ENCODE measurements around the gene TGFBI.

Gene TGFBI

DNA sequence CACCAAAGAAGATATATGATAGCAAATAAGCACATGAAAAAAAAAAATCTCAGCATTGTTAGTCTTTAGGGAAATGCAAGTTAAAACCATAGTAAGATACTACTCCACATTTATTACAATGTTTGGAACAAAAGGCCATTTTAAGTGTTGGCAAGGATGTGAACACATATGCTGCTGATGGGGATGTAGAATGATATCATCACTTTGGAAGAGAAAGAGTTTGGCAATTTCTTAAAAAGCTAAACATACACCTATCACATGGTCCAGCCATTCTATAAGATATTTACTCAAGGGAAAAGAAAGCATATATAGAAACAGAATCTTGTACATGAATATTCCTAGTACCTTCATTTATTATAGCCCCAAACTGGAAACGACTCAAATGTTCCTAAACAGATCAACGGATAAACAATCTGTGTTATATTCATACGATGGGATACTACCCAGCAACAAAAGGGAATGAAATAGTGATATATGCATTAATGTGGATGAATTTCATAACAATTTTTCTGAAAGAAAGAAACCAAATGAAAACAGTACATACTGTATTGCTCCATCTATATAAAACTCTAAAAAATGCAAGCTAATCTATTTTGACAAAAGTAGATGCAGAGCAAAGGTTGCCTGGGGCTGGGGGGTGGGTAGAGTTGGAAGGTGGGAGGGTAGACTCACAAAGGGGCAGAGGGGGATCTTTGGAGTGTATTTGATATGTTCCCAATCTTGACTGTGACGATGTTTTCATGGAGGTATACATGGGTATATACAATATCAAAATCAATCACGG, 58.2 kb downstream of the TGFBI start:
- H2AFZ ChIP-seq (ENCODE audit: low read depth, low read length, severe bottlenecking): no peak overlapping the region
- H3K4me3 ChIP-seq (ENCODE audit: insufficient read depth, low read length, poor library complexity, severe bottlenecking): no peak overlapping the region
- no peaks in the 10 kb centered on the region for H3F3A ChIP-seq (ENCODE audit: insufficient read depth)
- H3K4me2 ChIP-seq (ENCODE audit: low read depth, low read length, poor library complexity, severe bottlenecking): no peak overlapping the region
- no peak overlapping the region for H3K9ac ChIP-seq (ENCODE audit: low read length)
- H3K79me2 ChIP-seq (ENCODE audit: insufficient read depth, low read length): no peaks in the 10 kb centered on the region
- H3K9me3 ChIP-seq (ENCODE audit: insufficient read depth, low read length): no peaks in the 10 kb centered on the region
- no peaks in the 10 kb centered on the region for H3K36me3 ChIP-seq (ENCODE audit: low read length)
- H3K27me3 ChIP-seq (ENCODE audit: low read length): no peaks in the 10 kb centered on the region
- H3K27ac ChIP-seq (ENCODE audit: low read depth, low read length): no peak overlapping the region
- no peaks in the 10 kb centered on the region for H4K20me1 ChIP-seq (ENCODE audit: low read depth, low read length)
- TF ChIP-seq, protein P1, sequence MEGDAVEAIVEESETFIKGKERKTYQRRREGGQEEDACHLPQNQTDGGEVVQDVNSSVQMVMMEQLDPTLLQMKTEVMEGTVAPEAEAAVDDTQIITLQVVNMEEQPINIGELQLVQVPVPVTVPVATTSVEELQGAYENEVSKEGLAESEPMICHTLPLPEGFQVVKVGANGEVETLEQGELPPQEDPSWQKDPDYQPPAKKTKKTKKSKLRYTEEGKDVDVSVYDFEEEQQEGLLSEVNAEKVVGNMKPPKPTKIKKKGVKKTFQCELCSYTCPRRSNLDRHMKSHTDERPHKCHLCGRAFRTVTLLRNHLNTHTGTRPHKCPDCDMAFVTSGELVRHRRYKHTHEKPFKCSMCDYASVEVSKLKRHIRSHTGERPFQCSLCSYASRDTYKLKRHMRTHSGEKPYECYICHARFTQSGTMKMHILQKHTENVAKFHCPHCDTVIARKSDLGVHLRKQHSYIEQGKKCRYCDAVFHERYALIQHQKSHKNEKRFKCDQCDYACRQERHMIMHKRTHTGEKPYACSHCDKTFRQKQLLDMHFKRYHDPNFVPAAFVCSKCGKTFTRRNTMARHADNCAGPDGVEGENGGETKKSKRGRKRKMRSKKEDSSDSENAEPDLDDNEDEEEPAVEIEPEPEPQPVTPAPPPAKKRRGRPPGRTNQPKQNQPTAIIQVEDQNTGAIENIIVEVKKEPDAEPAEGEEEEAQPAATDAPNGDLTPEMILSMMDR (IDR thresholded peaks at IDR 0.05; ENCODE audit: insufficient read depth, low read length, poor library complexity, severe bottlenecking): no peak
- TF ChIP-seq EZH2phosphoT487 (conservative IDR thresholded peaks at IDR 0.05; ENCODE audit: low read length): no peak
- H3K9me2 ChIP-seq (replicated peaks; ENCODE audit: insufficient read depth, low read length): no peaks in the 10 kb centered on the region

DNA sequence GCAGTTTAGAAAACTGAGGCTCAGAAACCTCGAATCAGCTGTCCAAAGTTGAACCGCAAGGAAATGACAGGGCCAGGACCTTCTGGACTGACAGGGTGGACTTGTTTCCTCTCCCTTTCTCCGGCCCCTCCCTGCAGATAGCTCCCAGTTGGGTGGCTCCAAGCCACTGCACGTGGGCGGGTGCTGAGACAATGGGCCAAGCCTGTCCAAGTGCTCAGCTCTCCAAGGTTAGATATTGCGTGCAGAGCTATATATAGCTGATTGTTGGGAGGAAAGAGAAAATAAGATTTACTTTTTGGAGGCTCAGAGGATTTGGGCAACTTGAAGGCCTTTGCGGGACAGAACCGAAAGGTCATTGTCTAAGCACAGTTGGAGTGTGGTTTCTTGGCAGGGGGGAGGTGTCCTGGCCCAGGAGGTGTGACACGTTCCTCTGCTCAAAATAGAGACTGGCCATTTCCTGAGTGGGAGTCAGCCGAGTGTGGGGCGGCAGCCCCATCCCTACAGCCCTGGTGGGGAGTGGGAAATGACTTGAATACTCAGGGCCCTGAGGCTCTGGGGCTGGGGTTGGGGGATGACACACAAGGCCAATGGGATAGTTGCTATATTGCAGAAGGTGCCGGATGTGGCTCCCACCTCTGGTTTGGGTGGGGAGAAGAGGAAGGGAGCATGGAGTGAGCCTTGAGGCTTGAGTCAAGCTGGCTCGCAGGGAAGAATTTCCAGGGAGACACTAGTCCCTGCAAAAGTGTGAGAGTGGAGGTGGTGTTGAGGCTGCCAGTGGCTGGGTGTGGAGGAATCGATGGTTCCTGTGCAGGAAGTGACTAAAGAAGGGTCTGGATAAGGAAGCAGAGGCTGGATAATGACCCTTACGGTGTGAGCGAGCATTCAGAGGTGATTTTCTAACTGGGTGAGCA, 59.4 kb downstream of the TGFBI start:
- H3K27me3 ChIP-seq (ENCODE audit: low read length): no peaks in the 10 kb centered on the region
- H4K20me1 ChIP-seq (ENCODE audit: low read depth, low read length): no peaks in the 10 kb centered on the region
- H3K9me3 ChIP-seq (ENCODE audit: insufficient read depth, low read length): no peaks in the 10 kb centered on the region
- no peaks in the 10 kb centered on the region for H3F3A ChIP-seq (ENCODE audit: insufficient read depth)
- no peak overlapping the region for H3K4me2 ChIP-seq (ENCODE audit: low read depth, low read length, poor library complexity, severe bottlenecking)
- H3K4me3 ChIP-seq (ENCODE audit: insufficient read depth, low read length, poor library complexity, severe bottlenecking): no peak overlapping the region
- H2AFZ ChIP-seq (ENCODE audit: low read depth, low read length, severe bottlenecking): no peak overlapping the region
- H3K36me3 ChIP-seq (ENCODE audit: low read length): no peaks in the 10 kb centered on the region
- H3K27ac ChIP-seq (ENCODE audit: low read depth, low read length): no peak overlapping the region
- TF ChIP-seq EZH2phosphoT487 (conservative IDR thresholded peaks at IDR 0.05; ENCODE audit: low read length): no peak
- TF ChIP-seq, protein P1 (IDR thresholded peaks at IDR 0.05; ENCODE audit: insufficient read depth, low read length, poor library complexity, severe bottlenecking): no peak
- H3K9me2 ChIP-seq (replicated peaks; ENCODE audit: insufficient read depth, low read length): no peaks in the 10 kb centered on the region
- H3K79me2 ChIP-seq (ENCODE audit: insufficient read depth, low read length): no peaks in the 10 kb centered on the region
- no peak overlapping the region for H3K9ac ChIP-seq (ENCODE audit: low read length)

DNA sequence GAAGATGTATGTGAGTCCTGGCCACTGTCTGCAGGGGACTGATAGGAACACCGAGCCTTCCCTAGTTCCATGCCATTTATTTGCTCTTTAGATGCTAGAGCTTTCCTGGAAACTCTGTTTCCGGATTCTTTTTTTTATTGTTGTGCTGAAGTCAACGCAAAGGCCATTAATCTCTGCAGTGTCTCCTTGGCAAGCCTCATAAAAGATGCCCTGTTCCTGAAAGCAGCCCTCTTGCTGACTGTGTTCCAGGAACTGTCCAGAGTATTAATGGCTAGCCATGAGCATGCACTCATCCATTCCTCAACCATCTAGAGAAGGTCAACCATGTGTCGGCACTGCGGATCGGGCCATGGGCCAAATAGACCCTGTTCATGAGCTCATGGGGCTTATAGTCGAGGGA, 61.0 kb downstream of the TGFBI start:
- Histone ChIP-seq H3K36me3 (ENCODE audit: low read length) (no peaks in the 10 kb centered on the region), H3K9me2 (replicated peaks; ENCODE audit: insufficient read depth, low read length) (no peaks in the 10 kb centered on the region), H3K27me3 (ENCODE audit: low read length) (no peaks in the 10 kb centered on the region), H3K4me2 (ENCODE audit: low read depth, low read length, poor library complexity, severe bottlenecking) (no peak overlapping the region), H3K4me3 (ENCODE audit: insufficient read depth, low read length, poor library complexity, severe bottlenecking) (no peak overlapping the region), H3K27ac (ENCODE audit: low read depth, low read length) (no peak overlapping the region), H3K9ac (ENCODE audit: low read length) (no peak overlapping the region), H3K9me3 (ENCODE audit: insufficient read depth, low read length) (no peaks in the 10 kb centered on the region), H3F3A (ENCODE audit: insufficient read depth) (no peaks in the 10 kb centered on the region), H4K20me1 (ENCODE audit: low read depth, low read length) (no peaks in the 10 kb centered on the region), H2AFZ (ENCODE audit: low read depth, low read length, severe bottlenecking) (no peak overlapping the region), H3K79me2 (ENCODE audit: insufficient read depth, low read length) (no peaks in the 10 kb centered on the region)
- TF ChIP-seq, protein P1 (IDR thresholded peaks at IDR 0.05; ENCODE audit: insufficient read depth, low read length, poor library complexity, severe bottlenecking): no peak
- no peak for TF ChIP-seq EZH2phosphoT487 (conservative IDR thresholded peaks at IDR 0.05; ENCODE audit: low read length)

Measured in SU-DHL-6 (cell line).